ENCODE measurements around the gene LLPH. TPM values are rescaled to one million over a fixed set of nuclear protein-coding genes. Genes with fewer than 3 reads are reported as not detected.

Gene LLPH
- total RNA-seq, 1 experiment from 2014 or later: 31.5 TPM

- ChIA-PET POLR2A (interaction anchor here (0.6 kb wide), 1 partner anchor 526 kb away, joined by 6 read pairs; no protein-coding TSS in a partner anchor), CTCF (interaction anchor here (0.6 to 2.0 kb wide), 3 partner anchors 179 to 529 kb away, joined by 3 to 13 read pairs (median 7); no protein-coding TSS in a partner anchor)
- no peaks in the 10 kb centered on the region for H3K27me3 Mint-ChIP-seq (ENCODE audit: low read depth)
- DNase-seq (ENCODE audit: low spot score) (no peak), ATAC-seq (no peak)
- H3K36me3 Mint-ChIP-seq: no peaks in the 10 kb centered on the region
- H3K27ac Mint-ChIP-seq: no peak overlapping the region
- no peak for TF ChIP-seq ATF2 (CRISPR knock-in tag; IDR thresholded peaks at IDR 0.05; ENCODE audit: borderline replicate concordance, low read depth)
- TF ChIP-seq ZNF317 (CRISPR knock-in tag; IDR thresholded peaks at IDR 0.05; ENCODE audit: borderline replicate concordance, low read depth): no peak
- TF ChIP-seq OVOL2 (CRISPR knock-in tag; IDR thresholded peaks at IDR 0.05; ENCODE audit: borderline replicate concordance): no peak
- no peak for TF ChIP-seq KAT7 (CRISPR knock-in tag; IDR thresholded peaks at IDR 0.05; ENCODE audit: borderline replicate concordance)
- no peak for TF ChIP-seq GTF2I (CRISPR knock-in tag; conservative IDR thresholded peaks at IDR 0.05)
- no peak for TF ChIP-seq PRDM15 (CRISPR knock-in tag; IDR thresholded peaks at IDR 0.05)
- TF ChIP-seq, protein P1, sequence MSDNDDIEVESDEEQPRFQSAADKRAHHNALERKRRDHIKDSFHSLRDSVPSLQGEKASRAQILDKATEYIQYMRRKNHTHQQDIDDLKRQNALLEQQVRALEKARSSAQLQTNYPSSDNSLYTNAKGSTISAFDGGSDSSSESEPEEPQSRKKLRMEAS (CRISPR knock-in tag; IDR thresholded peaks at IDR 0.05): no peak
- TF ChIP-seq ZNF232 (CRISPR knock-in tag; IDR thresholded peaks at IDR 0.05): no peak
- H3K9me3 Mint-ChIP-seq: peaks cover 14% of the 10 kb centered on the region
- H3K4me3 Mint-ChIP-seq: no peak overlapping the region
- H3K4me1 Mint-ChIP-seq: peaks cover 3% of the 10 kb centered on the region; the same call in 1 of the 2 replicates
Measured at GRCh38 chr12:66085998-66086397, 44.6 kb downstream of the LLPH start.

DNA sequence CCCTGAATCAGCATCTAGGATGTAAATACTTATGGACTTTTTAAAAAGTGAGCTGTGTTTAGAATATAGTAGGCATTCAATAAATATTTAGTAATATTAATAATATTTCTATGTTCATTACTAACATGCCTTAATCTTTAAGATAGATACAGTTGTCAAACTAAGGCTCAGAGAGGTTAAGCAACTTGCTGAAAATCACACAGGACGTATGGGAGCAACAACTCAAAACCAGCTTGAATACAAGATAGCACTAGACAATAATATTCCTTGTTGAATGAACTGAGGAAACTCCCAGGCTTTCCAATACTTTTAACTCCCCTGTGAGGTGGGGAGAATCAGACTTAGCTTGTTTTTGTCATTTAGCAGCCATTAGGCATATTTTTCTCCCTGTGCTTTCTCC, 45.3 kb downstream of the LLPH start:
- Mint-ChIP-seq H3K4me3 (no peak overlapping the region), H3K27me3 (ENCODE audit: low read depth) (no peaks in the 10 kb centered on the region), H3K9me3 (peaks cover 14% of the 10 kb centered on the region), H3K36me3 (no peaks in the 10 kb centered on the region), H3K4me1 (peaks cover 3% of the 10 kb centered on the region; the same call in 1 of the 2 replicates), H3K27ac (no peak overlapping the region)
- ATAC-seq (no peak), DNase-seq (ENCODE audit: low spot score) (no peak)
- ChIA-PET CTCF (interaction anchor here (1.0 kb wide), 1 partner anchor 529 kb away, joined by 3 read pairs; no protein-coding TSS in a partner anchor), POLR2A (no interaction called here)
- TF ChIP-seq FOXP4 (CRISPR knock-in tag; IDR thresholded peaks at IDR 0.05): no peak
- no peak for TF ChIP-seq SMAD3 (CRISPR knock-in tag; IDR thresholded peaks at IDR 0.05; ENCODE audit: borderline replicate concordance)
- TF ChIP-seq EMX1 (CRISPR knock-in tag; IDR thresholded peaks at IDR 0.05): no peak
- no peak for TF ChIP-seq TCF7 (CRISPR knock-in tag; IDR thresholded peaks at IDR 0.05; ENCODE audit: low read depth)
- TF ChIP-seq, protein P2, sequence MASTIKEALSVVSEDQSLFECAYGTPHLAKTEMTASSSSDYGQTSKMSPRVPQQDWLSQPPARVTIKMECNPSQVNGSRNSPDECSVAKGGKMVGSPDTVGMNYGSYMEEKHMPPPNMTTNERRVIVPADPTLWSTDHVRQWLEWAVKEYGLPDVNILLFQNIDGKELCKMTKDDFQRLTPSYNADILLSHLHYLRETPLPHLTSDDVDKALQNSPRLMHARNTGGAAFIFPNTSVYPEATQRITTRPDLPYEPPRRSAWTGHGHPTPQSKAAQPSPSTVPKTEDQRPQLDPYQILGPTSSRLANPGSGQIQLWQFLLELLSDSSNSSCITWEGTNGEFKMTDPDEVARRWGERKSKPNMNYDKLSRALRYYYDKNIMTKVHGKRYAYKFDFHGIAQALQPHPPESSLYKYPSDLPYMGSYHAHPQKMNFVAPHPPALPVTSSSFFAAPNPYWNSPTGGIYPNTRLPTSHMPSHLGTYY (CRISPR knock-in tag; IDR thresholded peaks at IDR 0.05): no peak
- no peak for TF ChIP-seq CREM (CRISPR knock-in tag; IDR thresholded peaks at IDR 0.05)
- TF ChIP-seq ZNF317 (CRISPR knock-in tag; IDR thresholded peaks at IDR 0.05; ENCODE audit: borderline replicate concordance, low read depth): no peak
- TF ChIP-seq, protein P3, sequence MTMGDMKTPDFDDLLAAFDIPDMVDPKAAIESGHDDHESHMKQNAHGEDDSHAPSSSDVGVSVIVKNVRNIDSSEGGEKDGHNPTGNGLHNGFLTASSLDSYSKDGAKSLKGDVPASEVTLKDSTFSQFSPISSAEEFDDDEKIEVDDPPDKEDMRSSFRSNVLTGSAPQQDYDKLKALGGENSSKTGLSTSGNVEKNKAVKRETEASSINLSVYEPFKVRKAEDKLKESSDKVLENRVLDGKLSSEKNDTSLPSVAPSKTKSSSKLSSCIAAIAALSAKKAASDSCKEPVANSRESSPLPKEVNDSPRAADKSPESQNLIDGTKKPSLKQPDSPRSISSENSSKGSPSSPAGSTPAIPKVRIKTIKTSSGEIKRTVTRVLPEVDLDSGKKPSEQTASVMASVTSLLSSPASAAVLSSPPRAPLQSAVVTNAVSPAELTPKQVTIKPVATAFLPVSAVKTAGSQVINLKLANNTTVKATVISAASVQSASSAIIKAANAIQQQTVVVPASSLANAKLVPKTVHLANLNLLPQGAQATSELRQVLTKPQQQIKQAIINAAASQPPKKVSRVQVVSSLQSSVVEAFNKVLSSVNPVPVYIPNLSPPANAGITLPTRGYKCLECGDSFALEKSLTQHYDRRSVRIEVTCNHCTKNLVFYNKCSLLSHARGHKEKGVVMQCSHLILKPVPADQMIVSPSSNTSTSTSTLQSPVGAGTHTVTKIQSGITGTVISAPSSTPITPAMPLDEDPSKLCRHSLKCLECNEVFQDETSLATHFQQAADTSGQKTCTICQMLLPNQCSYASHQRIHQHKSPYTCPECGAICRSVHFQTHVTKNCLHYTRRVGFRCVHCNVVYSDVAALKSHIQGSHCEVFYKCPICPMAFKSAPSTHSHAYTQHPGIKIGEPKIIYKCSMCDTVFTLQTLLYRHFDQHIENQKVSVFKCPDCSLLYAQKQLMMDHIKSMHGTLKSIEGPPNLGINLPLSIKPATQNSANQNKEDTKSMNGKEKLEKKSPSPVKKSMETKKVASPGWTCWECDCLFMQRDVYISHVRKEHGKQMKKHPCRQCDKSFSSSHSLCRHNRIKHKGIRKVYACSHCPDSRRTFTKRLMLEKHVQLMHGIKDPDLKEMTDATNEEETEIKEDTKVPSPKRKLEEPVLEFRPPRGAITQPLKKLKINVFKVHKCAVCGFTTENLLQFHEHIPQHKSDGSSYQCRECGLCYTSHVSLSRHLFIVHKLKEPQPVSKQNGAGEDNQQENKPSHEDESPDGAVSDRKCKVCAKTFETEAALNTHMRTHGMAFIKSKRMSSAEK (CRISPR knock-in tag; IDR thresholded peaks at IDR 0.05; ENCODE audit: borderline replicate concordance): no peak
- TF ChIP-seq, protein P4, sequence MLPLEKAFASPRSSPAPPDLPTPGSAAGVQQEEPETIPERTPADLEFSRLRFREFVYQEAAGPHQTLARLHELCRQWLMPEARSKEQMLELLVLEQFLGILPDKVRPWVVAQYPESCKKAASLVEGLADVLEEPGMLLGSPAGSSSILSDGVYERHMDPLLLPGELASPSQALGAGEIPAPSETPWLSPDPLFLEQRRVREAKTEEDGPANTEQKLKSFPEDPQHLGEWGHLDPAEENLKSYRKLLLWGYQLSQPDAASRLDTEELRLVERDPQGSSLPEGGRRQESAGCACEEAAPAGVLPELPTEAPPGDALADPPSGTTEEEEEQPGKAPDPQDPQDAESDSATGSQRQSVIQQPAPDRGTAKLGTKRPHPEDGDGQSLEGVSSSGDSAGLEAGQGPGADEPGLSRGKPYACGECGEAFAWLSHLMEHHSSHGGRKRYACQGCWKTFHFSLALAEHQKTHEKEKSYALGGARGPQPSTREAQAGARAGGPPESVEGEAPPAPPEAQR (CRISPR knock-in tag; IDR thresholded peaks at IDR 0.05): no peak
- TF ChIP-seq TP53 (CRISPR knock-in tag; IDR thresholded peaks at IDR 0.05): no peak
- TF ChIP-seq FOXJ3 (CRISPR knock-in tag; IDR thresholded peaks at IDR 0.05; ENCODE audit: borderline replicate concordance): no peak
- TF ChIP-seq ZNF138 (CRISPR knock-in tag; conservative IDR thresholded peaks at IDR 0.05): no peak

Data from WTC11 (cell line).